Lower leg skin (tissue), 4 donors: ENCODE data around the gene CCDC181. TPM values are rescaled to one million over a fixed set of nuclear protein-coding genes. Genes with fewer than 3 reads are reported as not detected.

Experiments used
- DNase-seq, 2 donors: peaks; one replicate each; pipeline ENCODE4 v3.0.0-alpha.2; 2019; ENCODE audit warnings: low spot score in 2 of 2
- H3K4me3 ChIP-seq: fragments of 200-600 bp; sonication (generic); 2 replicates; pipeline ENCODE4 v1.5.1; 2017; ENCODE audit warnings: mild to moderate bottlenecking, low read depth; ENCODE audit not compliant: poor library complexity, severe bottlenecking
- CTCF ChIP-seq, 3 donors: fragments of 450-650 bp; IDR thresholded peaks; one replicate each; pipeline ENCODE4 v1.5.1; 2016; ENCODE audit warnings: antibody characterized with exemption in 3 of 3, mild to moderate bottlenecking in 3 of 3, moderate library complexity in 2 of 3
- POLR2A ChIP-seq, 2 donors: fragments of 450-650 bp; IDR thresholded peaks; one replicate each; pipeline ENCODE4 v1.6.1; 2016 to 2017; ENCODE audit warnings: antibody characterized with exemption in 2 of 2, mild to moderate bottlenecking in 1 of 2, moderate library complexity in 1 of 2
- WGBS, 2 donors: methylation state at CpG; one replicate each; pipeline ENCODE4 v1.1.5; 2018; 5-methylcytosine and 5-hydroxymethylcytosine counted together
- intact Hi-C: fragments of 100-400 bp; cut with DNase I; formaldehyde crosslinking; loops from one replicate; pipeline ENCODE4 v1.15.0; 2023; ENCODE audit warnings: low total_unique reads
- total RNA-seq, 4 donors: library from RNA; depleted of rRNA; stranded (reverse); fragments of >200 nt; gene quantifications; one replicate each; pipeline ENCODE4 v1.1.0, GENCODE V29; 2016

The CCDC181 gene
- total RNA-seq, 4 donors from 2014 or later = not detected

DNA sequence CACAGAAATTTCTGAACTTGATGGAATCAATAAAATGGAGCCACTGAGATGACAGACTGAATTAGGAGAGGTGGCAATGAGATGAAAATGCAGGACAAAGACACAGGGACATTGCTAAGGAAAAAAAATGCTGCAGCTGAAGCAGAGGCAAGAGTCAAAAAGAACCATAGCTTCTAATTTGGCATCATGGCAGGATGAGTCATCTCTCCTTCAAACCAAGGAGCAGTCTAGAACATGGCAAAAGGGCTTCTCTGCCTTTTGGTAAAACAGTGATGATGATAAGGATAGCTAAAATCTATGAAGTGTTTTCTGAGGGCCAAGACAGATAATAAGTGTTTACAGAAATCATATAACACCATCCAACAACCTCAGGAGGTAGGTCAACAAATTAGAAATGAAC, 41.7 kb upstream of the CCDC181 start:
- DNase-seq = no peak
- intact Hi-C loops = no loop called here
- no peak overlapping the region for H3K4me3 ChIP-seq
- TF ChIP-seq POLR2A (IDR thresholded peaks at IDR 0.05) (no peak), CTCF (IDR thresholded peaks at IDR 0.05) (no peak)

- intact Hi-C loops = no loop called here
- 75 to 76% methylated on average over 8 of the region's 8 CpGs for WGBS, 2 donors
- no peak for DNase-seq
- H3K4me3 ChIP-seq = no peak overlapping the region
- TF ChIP-seq POLR2A (IDR thresholded peaks at IDR 0.05) = no peak
- no peak for TF ChIP-seq CTCF (IDR thresholded peaks at IDR 0.05)
Measured at GRCh38 chr1:169466259-169467230, 39.3 kb upstream of the CCDC181 start.

DNA sequence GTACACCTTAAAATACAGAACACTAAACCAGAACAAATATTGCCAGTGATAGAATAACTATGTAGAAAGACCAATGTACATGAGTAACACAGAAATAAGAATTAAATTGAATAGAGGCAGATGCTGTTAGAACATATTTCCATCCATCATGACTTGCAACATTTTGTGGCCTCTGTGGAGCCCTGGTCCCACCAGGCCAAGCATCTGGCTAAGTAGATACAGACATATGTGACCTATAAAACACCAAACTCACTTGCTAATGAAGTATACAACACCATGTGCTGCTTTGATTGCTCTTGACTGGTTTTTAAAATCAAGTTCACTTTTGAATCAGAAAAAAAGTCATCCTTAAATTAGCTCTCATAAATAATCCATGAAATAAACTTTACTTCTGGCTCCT, 38.0 kb upstream of the CCDC181 start:
- no peak overlapping the region for H3K4me3 ChIP-seq
- DNase-seq = no peak
- intact Hi-C loops = no loop called here
- TF ChIP-seq POLR2A (IDR thresholded peaks at IDR 0.05) (no peak), CTCF (IDR thresholded peaks at IDR 0.05) (no peak)

DNA sequence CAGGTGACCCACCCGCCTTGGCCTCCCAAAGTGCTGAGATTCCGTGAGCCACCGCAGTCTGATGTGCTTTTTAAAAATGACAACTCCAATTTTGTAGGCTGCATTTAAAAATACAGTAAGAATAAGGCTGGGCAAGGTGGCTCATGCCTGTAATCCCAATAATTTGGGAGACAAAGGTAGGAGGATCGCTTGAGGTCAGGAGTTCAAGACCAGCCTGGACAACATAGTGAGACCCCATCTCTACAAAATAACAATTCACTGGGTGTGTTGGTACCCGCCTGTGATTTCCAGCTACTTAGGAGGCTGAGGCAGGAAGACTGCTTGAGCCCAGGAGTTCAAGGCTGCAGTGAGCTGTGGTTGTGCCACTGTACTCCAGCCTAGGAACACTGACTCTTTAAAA, 35.1 kb upstream of the CCDC181 start:
- no peak for DNase-seq
- no peak for TF ChIP-seq POLR2A (IDR thresholded peaks at IDR 0.05)
- no peak for TF ChIP-seq CTCF (IDR thresholded peaks at IDR 0.05)
- H3K4me3 ChIP-seq = no peak overlapping the region
- 94 to 96% methylated on average over 5 of the region's 5 CpGs for WGBS, 2 donors
- intact Hi-C loops = no loop called here

GRCh38 chr1:169461390-169462000, 34.2 kb upstream of the CCDC181 start:
- DNase-seq = no peak
- 81 to 90% methylated on average over 4 of the region's 4 CpGs for WGBS, 2 donors
- H3K4me3 ChIP-seq = no peak overlapping the region
- TF ChIP-seq CTCF (IDR thresholded peaks at IDR 0.05) (no peak), POLR2A (IDR thresholded peaks at IDR 0.05) (no peak)
- intact Hi-C loops = no loop called here
